T follicular helper cell (primary cell): ENCODE results near the gene AMZ2.
A peak's percentile ranks its signal among the peaks of the same experiment; 100 is the strongest.
"Not testable (repeated sequence)": the region's sequence is repeated elsewhere in the genome, so short reads cannot be mapped to it uniquely, and the experiment has no call there.

Source experiments
- DNase-seq: peaks from one replicate; pipeline ENCODE4 v3.0.0-alpha.2; 2020; ENCODE audit warnings: low read depth
- total RNA-seq, 2 experiments: gene quantifications; one replicate each; lab custom pipeline; 2026; lab: John Stamatoyannopoulos, UW

AMZ2 gene
- total RNA-seq, result 59.0 to 59.2 reads per million in 2 experiments

DNA sequence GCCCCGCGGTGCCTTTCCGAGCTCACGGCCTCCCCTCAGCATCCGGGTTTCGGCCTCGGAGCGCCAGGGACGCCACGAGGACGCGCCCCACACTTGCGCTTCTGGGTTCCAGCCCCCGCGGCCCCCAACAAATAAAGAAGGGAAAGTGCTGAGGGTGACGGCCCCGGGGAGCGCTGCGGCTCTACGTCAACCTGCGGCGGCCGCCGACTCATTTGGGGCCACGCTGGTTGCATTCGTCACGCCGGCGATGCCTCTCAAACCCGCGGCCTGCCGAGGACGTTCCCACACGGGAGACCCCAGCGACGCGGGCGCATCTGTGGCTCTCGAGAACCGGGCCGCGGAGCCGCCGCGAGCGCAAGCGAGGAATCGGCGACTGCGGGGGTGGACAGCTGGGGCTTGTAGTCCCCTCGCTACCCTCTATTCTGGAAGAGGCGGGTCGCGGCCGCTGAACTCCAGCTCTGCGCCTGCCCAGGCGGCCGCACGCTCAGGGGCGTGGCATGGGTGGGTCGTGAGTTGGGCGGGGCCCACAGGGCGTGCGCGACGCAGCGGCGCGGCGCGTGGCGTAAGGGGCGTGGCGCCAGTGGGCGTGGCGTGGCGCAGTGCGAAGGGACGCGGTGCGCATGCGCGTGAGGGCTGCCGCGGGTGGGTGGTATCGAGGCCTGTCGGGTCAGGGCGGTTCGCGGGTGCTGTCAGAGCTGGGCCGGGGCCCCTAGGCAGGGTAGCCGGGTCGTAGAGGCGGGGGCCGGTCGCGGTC, at the start of gene AMZ2:
Gene AMZ2, plus strand, starts transcription at position 599 of the 754 bp plus-strand sequence. CDS start 2,145 bp downstream, outside the sequence.
- peak; percentile 94 for DNase-seq

GRCh38 chr17:68198931-68199836, 48.7 kb upstream of the AMZ2 start:
- no peak for DNase-seq

- DNase-seq, result no peak
These were observed 47.8 kb upstream of the AMZ2 start for GRCh38 chr17:68199837-68200688.

GRCh38 chr17:68200689-68201417, 47.0 kb upstream of the AMZ2 start:
- peak; percentile 64 for DNase-seq

GRCh38 chr17:68201418-68201771, 46.4 kb upstream of the AMZ2 start:
- not testable (repeated sequence) for DNase-seq

GRCh38 chr17:68202321-68202720, 45.5 kb upstream of the AMZ2 start:
- DNase-seq, result not testable (repeated sequence)

DNA sequence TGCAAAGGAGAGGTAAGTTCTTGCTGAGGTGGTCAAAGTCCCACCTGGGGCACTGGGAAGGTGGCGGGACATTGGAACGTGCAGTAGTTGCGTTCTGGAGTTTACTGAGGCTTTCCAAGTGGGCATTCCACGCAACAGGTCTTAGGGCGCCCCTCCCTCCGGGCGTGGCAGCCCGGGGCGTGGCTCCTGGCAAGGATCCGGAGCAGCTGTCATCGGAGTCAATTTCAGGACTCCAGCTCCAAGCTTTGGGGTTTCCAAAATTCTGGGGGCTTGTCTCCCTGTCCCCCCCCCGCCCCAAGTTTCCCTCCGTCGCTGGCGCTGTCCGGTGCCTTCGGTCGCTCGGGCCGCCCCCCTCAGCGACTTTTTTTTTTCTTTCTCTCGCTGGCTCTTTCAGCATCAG, 43.1 kb upstream of the AMZ2 start:
- no peak for DNase-seq

DNA sequence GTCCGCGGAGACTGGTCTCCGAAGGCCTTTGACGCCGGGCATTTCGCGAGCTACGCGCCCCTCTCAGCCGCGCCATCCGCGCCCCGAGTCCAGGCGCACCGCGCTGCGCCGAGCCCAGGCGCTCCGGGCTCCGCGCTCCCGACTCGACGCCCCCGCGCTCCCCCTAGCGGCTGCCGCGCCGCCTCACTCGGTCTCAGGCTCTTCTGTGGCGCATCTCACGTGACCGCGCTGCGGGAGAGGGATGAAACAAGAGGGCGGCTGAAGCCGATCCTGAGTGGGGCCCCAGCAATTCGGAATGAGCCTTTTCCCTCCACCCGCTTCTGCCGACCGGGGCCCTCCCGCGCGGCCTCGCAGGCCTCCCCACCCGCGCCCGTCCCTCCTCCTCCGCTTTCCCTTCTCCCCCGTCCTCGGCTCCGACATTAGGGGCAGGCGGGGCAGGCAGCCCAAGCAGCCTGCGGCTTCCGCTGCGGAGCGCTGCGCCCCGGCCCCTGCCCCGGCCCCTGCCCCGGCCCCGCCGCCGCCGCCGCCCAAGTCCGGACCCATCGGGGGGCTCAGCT, 42.5 kb upstream of the AMZ2 start:
- peak; percentile 90 for DNase-seq

DNA sequence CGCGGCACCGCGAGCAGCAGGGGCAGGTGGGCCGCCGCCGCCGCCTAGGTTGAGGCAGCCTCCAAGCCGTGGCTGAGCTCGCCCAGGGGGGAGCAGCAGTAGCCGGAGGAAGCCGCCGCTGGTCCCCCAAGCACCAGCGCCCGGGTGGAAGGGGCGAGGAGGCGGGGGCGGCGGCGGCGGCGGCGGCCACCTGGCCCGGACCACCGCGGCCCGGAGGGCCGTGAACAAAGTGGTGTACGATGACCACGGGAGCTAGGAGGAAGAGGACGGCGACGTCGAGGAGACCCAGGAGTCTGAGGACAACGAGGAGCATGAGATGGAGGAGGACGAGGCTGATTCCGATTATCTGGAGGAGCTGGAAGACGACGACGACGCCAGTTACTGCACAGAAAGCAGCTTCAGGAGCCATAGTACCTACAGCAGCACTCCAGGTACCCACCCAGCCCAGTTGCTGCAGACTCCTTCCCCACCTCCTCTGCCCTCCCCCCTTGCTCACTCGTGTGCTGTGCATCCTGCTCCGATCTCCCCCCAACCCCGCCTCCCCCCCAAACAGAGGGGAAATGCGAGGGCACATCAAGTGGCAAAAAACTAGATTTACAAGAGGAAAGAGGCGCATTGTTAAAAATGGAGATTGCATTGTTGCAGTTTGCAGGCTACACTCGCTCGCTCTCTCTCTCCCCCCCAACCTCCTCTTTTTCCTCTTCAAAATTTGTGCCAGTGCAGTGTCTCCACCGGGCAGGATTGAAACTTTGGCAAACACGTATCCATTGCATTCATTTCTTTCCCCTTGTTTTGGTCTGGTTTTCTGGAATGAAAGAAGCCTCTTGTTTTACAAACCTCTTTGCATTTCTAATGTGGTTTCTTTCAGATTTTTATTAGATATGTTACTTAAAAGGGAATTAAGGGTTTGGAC, 41.8 kb upstream of the AMZ2 start:
- DNase-seq, result no peak

GRCh38 chr17:68207651-68208253, 40.1 kb upstream of the AMZ2 start:
- DNase-seq, result no peak

- DNase-seq, result not testable (repeated sequence)
These were observed 39.2 kb upstream of the AMZ2 start for GRCh38 chr17:68208651-68209050.

DNA sequence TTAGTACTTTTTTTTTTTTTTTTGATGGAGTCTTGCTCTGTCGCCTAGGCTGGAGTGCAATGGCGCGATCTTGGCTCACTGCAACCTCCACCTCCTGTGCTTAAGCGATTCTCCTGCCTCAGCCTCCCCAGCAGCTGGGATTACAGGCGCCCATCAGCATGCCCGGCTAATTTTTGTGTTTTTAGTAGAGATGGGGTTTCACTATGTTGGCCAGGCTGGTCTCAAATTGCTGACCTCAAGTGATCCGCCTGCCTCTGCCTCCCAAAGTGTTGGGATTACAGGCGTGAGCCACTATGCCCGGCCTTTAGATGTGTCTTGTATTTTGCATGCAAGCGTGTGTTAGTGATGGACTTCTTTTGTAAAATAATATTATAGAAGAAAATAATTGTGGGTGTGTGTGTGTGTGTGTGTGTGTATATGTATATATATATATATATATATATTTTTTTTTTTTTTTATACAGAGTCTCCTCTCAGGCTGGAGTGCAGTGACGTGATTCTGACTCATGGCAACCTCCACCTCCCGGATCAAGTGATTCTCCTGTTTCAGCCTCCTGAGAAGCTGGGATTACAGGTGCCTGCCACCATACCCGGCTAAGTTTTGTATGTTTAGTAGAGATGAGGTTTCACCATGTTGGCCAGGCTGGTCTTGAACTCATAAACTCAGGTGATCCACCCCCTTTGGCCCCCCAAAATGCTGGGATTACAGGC, 38.5 kb upstream of the AMZ2 start:
- not testable (repeated sequence) for DNase-seq

- DNase-seq, result no peak
These were observed 37.1 kb upstream of the AMZ2 start for GRCh38 chr17:68210570-68211315.

DNA sequence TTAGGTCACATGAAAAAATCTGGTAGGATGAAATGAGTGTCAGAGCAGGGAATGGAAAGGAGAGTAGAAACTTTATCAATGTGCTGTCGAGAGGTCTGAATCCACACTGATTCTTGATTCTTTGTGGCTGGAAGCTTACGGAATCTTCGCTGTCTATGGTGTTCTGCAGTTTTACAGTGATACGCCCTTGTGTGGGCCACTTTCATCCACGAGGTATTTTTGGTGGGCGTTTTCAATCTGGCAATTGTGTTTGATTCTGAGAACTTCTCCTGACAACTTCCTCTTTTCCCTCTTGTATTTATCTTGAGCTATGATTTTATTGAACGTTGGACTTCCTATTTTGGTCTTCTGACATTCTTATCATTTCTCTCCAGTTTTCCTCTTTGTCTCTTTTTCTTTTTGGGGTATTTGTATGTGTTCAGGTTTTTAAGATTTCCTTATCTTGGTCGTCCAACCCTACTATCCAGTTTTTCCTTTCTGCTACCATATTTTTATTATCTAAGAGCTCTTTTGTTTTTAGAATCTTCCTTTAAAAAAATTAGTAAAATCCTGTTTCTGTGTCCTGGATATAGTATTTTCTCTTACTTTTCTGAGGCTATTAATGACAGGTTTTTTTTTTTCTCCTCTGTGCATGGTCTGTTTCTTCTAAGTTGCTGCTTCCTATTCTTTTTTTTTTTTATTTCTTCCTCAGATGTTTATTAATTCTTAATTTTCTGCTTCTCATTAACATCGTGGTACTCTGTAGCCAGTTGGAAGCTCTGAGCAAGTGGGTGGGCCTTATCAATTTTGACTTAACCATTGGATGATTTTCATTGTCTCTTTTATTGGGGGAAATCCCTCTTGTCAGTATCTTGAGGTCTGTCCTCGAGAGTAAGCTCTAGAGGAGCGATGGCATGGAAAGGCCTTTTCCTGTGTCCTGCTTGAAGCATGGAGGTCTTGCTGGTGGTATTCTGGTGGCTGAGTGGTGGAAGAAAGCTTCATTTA, 34.1 kb upstream of the AMZ2 start:
- not testable (repeated sequence) for DNase-seq

DNA sequence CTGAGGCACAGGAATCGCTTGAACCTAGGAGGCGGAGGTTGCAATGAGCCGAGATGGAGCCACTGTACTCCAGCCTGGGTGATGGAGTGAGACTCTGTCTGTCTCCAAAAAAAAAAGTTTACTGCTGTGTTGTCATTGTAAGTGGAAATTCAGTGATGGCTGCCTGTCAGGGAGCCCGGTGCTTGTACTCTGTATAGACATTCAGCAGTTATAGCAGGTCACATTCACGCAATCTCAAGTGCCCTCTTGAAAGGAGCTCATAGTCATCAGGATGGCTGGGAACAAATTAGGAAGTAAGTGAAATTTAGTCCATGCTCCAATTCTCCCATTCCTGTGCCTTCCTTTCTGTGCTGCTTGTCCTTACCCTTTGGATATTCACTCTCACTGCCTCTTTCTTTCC, 32.4 kb upstream of the AMZ2 start:
- not testable (repeated sequence) for DNase-seq

DNA sequence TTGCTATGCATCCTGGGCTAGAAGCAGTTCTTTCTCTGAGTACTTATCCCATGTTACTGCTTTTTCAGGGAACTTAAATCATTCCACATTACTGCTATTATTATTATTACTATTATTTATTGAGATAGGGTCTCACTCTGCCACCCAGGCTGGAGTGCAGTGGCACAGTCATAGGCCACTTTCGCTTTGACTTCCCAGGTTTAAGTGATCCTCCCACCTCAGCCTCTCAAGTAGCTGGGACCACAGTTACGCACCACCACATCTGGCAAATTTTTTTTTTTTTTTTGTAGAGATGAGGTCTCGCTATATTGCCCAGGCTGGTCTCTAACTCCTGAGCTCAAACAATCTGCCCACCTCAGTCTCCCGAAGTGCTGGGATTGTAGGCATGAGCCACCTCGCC, 28.4 kb upstream of the AMZ2 start:
- DNase-seq, result not testable (repeated sequence)

- DNase-seq, result not testable (repeated sequence)
These were observed 27.7 kb upstream of the AMZ2 start for GRCh38 chr17:68220186-68220585.
